Hepatocyte (in vitro differentiated cells): ENCODE measurements around the gene SKAP1. TPM values are rescaled to one million over a fixed set of nuclear protein-coding genes. Genes with fewer than 3 reads are reported as not detected.

ENCODE experiments used
- DNase-seq: peaks from one replicate; pipeline ENCODE4 v3.0.0-alpha.2; 2016; ENCODE audit warnings: low spot score
- H2AFZ ChIP-seq: fragments of 200-600 bp; sonication (generic); 2 replicates; pipeline ENCODE4 v1.6.0; 2016; ENCODE audit warnings: antibody characterized with exemption, mild to moderate bottlenecking
- H3K27ac ChIP-seq: fragments of 200-600 bp; sonication (generic); 2 replicates; pipeline ENCODE4 v1.5.1; 2016; ENCODE audit warnings: mild to moderate bottlenecking
- H3K27me3 ChIP-seq: fragments of 200-600 bp; sonication (generic); 2 replicates; pipeline ENCODE4 v1.6.1; 2016
- H3K36me3 ChIP-seq: fragments of 200-600 bp; sonication (generic); replicated peaks from 2 replicates; pipeline ENCODE4 v1.5.1; 2016; ENCODE audit warnings: low read depth; ENCODE audit not compliant: insufficient read depth
- H3K4me1 ChIP-seq: fragments of 200-600 bp; sonication (generic); 2 replicates; pipeline ENCODE4 v1.5.1; 2016; ENCODE audit warnings: mild to moderate bottlenecking, moderate library complexity; ENCODE audit not compliant: insufficient read depth
- H3K4me2 ChIP-seq: fragments of 200-600 bp; sonication (generic); 2 replicates; pipeline ENCODE4 v1.6.0; 2016
- H3K4me3 ChIP-seq: fragments of 200-600 bp; sonication (generic); 2 replicates; pipeline ENCODE4 v1.5.1; 2016; ENCODE audit warnings: mild to moderate bottlenecking
- H3K79me2 ChIP-seq: fragments of 200-600 bp; sonication (generic); 2 replicates; pipeline ENCODE4 v1.6.0; 2017; ENCODE audit warnings: mild to moderate bottlenecking
- H3K9me2 ChIP-seq: fragments of 200-600 bp; sonication (generic); replicated peaks from 2 replicates; pipeline ENCODE4 v1.6.0; 2017; ENCODE audit warnings: mild to moderate bottlenecking; ENCODE audit not compliant: insufficient read depth
- H3K9me3 ChIP-seq: fragments of 200-600 bp; sonication (generic); 2 replicates; pipeline ENCODE4 v1.5.1; 2016; ENCODE audit warnings: low read depth, mild to moderate bottlenecking
- H4K20me1 ChIP-seq: fragments of 200-600 bp; sonication (generic); 2 replicates; pipeline ENCODE4 v1.6.0; 2016; ENCODE audit warnings: mild to moderate bottlenecking; ENCODE audit not compliant: insufficient read depth, poor library complexity, severe bottlenecking
- EZH2 ChIP-seq: fragments of 200-600 bp; sonication (generic); IDR thresholded peaks from 2 replicates; pipeline ENCODE4 v1.6.1; 2016; ENCODE audit warnings: antibody characterized with exemption, mild to moderate bottlenecking, borderline replicate concordance
- EZH2phosphoT487 ChIP-seq: fragments of 200-600 bp; sonication (generic); IDR thresholded peaks from one replicate; pipeline ENCODE4 v1.6.1; 2018; ENCODE audit warnings: antibody characterized with exemption, mild to moderate bottlenecking, low read depth, moderate library complexity; ENCODE audit not compliant: unreplicated experiment, severe bottlenecking
- WGBS: methylation state at CpG from one replicate; pipeline ENCODE4 v1.1.6; 2016; ENCODE audit warnings: low lambda C conversion rate; ENCODE audit errors: missing lambda C conversion rate; 5-methylcytosine and 5-hydroxymethylcytosine counted together
- polyA plus RNA-seq: library from polyadenylated mRNA; unstranded; fragments of >200 nt; fragmentation: Nextera tagmentation; extraction: Ambion mirVana; gene quantifications from 2 replicates; pipeline ENCODE4 v1.2.1, GENCODE V29; 2016
- total RNA-seq: library from RNA; depleted of rRNA; stranded (reverse); fragments of >200 nt; gene quantifications from 2 replicates; pipeline ENCODE4 v1.2.3, GENCODE V29; 2014
- TF ChIP-seq, protein P1 (sequence below): fragments of 200-600 bp; sonication (generic); IDR thresholded peaks from 2 replicates; pipeline ENCODE4 v1.5.1; 2016; ENCODE audit warnings: antibody characterized with exemption, mild to moderate bottlenecking; ENCODE audit not compliant: poor library complexity

SKAP1 gene
- total and polyA plus RNA-seq, 2 experiments from 2014 or later: 1.4 to 3.0 TPM

GRCh38 chr17:48255759-48256158 lies 174.3 kb downstream of the SKAP1 start:
- TF ChIP-seq, protein P1, sequence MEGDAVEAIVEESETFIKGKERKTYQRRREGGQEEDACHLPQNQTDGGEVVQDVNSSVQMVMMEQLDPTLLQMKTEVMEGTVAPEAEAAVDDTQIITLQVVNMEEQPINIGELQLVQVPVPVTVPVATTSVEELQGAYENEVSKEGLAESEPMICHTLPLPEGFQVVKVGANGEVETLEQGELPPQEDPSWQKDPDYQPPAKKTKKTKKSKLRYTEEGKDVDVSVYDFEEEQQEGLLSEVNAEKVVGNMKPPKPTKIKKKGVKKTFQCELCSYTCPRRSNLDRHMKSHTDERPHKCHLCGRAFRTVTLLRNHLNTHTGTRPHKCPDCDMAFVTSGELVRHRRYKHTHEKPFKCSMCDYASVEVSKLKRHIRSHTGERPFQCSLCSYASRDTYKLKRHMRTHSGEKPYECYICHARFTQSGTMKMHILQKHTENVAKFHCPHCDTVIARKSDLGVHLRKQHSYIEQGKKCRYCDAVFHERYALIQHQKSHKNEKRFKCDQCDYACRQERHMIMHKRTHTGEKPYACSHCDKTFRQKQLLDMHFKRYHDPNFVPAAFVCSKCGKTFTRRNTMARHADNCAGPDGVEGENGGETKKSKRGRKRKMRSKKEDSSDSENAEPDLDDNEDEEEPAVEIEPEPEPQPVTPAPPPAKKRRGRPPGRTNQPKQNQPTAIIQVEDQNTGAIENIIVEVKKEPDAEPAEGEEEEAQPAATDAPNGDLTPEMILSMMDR: no peak
- TF ChIP-seq EZH2phosphoT487: no peak
- no peak for TF ChIP-seq EZH2
- no peak overlapping the region for H3K4me3 ChIP-seq
- no peaks in the 10 kb centered on the region for H3K4me1 ChIP-seq
- no peaks in the 10 kb centered on the region for H3K27me3 ChIP-seq
- H3K27ac ChIP-seq: no peak overlapping the region
- H3K79me2 ChIP-seq: no peaks in the 10 kb centered on the region
- no peaks in the 10 kb centered on the region for H4K20me1 ChIP-seq
- H3K36me3 ChIP-seq: no peaks in the 10 kb centered on the region
- no peak overlapping the region for H3K4me2 ChIP-seq
- no peak overlapping the region for H2AFZ ChIP-seq
- no peaks in the 10 kb centered on the region for H3K9me2 ChIP-seq
- no peak for DNase-seq
- no peaks in the 10 kb centered on the region for H3K9me3 ChIP-seq
- WGBS: 80% methylated on average over 4 of the region's 4 CpGs

- H3K9me3 ChIP-seq: no peaks in the 10 kb centered on the region
- no peaks in the 10 kb centered on the region for H3K36me3 ChIP-seq
- H3K4me1 ChIP-seq: no peaks in the 10 kb centered on the region
- H3K27ac ChIP-seq: no peak overlapping the region
- no peak overlapping the region for H2AFZ ChIP-seq
- H3K9me2 ChIP-seq: no peaks in the 10 kb centered on the region
- H3K4me2 ChIP-seq: no peak overlapping the region
- DNase-seq: no peak
- WGBS: 29% methylated on average over 1 of the region's 1 CpG
- H3K79me2 ChIP-seq: no peaks in the 10 kb centered on the region
- H3K4me3 ChIP-seq: no peak overlapping the region
- H4K20me1 ChIP-seq: no peaks in the 10 kb centered on the region
- TF ChIP-seq EZH2: no peak
- TF ChIP-seq, protein P1: no peak
- TF ChIP-seq EZH2phosphoT487: no peak
- H3K27me3 ChIP-seq: no peaks in the 10 kb centered on the region
Observed at GRCh38 chr17:48254896-48255295, 175.1 kb downstream of the SKAP1 start.

GRCh38 chr17:48253975-48254374 lies 176.0 kb downstream of the SKAP1 start:
- H3K9me3 ChIP-seq: no peaks in the 10 kb centered on the region
- H3K4me1 ChIP-seq: no peaks in the 10 kb centered on the region
- no peak for DNase-seq
- no peak overlapping the region for H2AFZ ChIP-seq
- no peaks in the 10 kb centered on the region for H3K79me2 ChIP-seq
- WGBS: 73% methylated on average over 2 of the region's 2 CpGs
- TF ChIP-seq EZH2 (no peak), EZH2phosphoT487 (no peak)
- TF ChIP-seq, protein P1: no peak
- no peak overlapping the region for H3K27ac ChIP-seq
- no peaks in the 10 kb centered on the region for H3K27me3 ChIP-seq
- no peaks in the 10 kb centered on the region for H4K20me1 ChIP-seq
- no peaks in the 10 kb centered on the region for H3K36me3 ChIP-seq
- H3K4me2 ChIP-seq: no peak overlapping the region
- H3K9me2 ChIP-seq: no peaks in the 10 kb centered on the region
- H3K4me3 ChIP-seq: no peak overlapping the region

DNA sequence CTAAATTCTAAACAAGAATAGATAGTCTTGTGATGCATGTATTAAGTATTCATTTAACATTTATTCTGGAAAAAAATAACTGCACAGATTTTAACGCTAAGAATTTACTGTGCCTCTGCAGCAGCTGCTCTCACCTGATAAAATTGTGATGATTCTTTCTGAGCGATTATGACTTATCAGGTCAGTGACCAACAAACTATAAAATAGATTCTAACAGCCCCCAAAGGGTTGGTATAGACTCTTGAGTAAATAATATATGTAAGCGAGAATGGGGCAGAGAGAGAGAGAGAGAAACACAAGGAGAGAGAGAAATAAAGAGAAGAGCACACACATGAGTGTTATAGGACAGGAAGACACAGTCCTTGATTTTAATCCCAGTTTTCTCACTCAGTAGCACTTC lies 178.1 kb downstream of the SKAP1 start:
- H3K4me2 ChIP-seq: no peak overlapping the region
- WGBS: 53% methylated on average over 3 of the region's 3 CpGs
- no peaks in the 10 kb centered on the region for H3K9me3 ChIP-seq
- no peak overlapping the region for H2AFZ ChIP-seq
- TF ChIP-seq EZH2: no peak
- TF ChIP-seq, protein P1: no peak
- TF ChIP-seq EZH2phosphoT487: no peak
- H3K27me3 ChIP-seq: no peaks in the 10 kb centered on the region
- no peaks in the 10 kb centered on the region for H4K20me1 ChIP-seq
- no peak overlapping the region for H3K4me3 ChIP-seq
- no peaks in the 10 kb centered on the region for H3K4me1 ChIP-seq
- no peaks in the 10 kb centered on the region for H3K36me3 ChIP-seq
- H3K27ac ChIP-seq: no peak overlapping the region
- H3K79me2 ChIP-seq: no peaks in the 10 kb centered on the region
- H3K9me2 ChIP-seq: no peaks in the 10 kb centered on the region
- no peak for DNase-seq
